Activated T-cell treated with anti-CD3 and anti-CD28 coated beads, Interleukin-2, amount 50 U/mL, for 72 hours (primary cell): ENCODE results near the gene RRP36. TPM values are rescaled to one million over a fixed set of nuclear protein-coding genes. Genes with fewer than 3 reads are reported as not detected.

ENCODE experiments used
- ATAC-seq, 2 donors: fragments of 150-1000 bp; cut with Tn5 transposase; replicated peaks in 1 of 2; 2 replicates each; pipeline ENCODE4 v1.10.0; 2021; ENCODE audit warnings: moderate library complexity in 2 of 2, mild to moderate bottlenecking in 1 of 2
- DNase-seq, 2 donors: peaks; one replicate each; pipeline ENCODE4 v3.0.0; 2021 to 2022; ENCODE audit warnings: mixed read lengths in 1 of 2
- H3K27ac Mint-ChIP-seq: one replicate; pipeline ENCODE4 v1.8.0; 2022; ENCODE audit warnings: mild to moderate bottlenecking, moderate library complexity, mixed read lengths
- H3K27me3 Mint-ChIP-seq: one replicate; pipeline ENCODE4 v1.8.0; 2022; ENCODE audit warnings: low read depth, mixed read lengths
- H3K36me3 Mint-ChIP-seq, 2 donors: one replicate each; pipeline ENCODE4 v1.8.0; 2022; ENCODE audit warnings: mixed read lengths in 2 of 2, mild to moderate bottlenecking in 1 of 2; ENCODE audit not compliant: insufficient read depth in 2 of 2
- H3K4me1 Mint-ChIP-seq: one replicate; pipeline ENCODE4 v1.8.0; 2022; ENCODE audit warnings: low read depth, mixed read lengths
- H3K4me3 Mint-ChIP-seq, 2 donors: one replicate each; pipeline ENCODE4 v1.8.0; 2022; ENCODE audit warnings: mild to moderate bottlenecking in 2 of 2, mixed read lengths in 2 of 2, moderate library complexity in 2 of 2
- H3K9me3 Mint-ChIP-seq, 2 donors: one replicate each; pipeline ENCODE4 v1.8.0; 2022; ENCODE audit warnings: mixed read lengths in 2 of 2
- total RNA-seq, 2 donors: library from RNA; stranded (reverse); gene quantifications; one replicate each; pipeline ENCODE4 v1.2.3, GENCODE V29; 2022

The RRP36 gene
- total RNA-seq, 2 donors from 2014 or later = 43.4 to 54.2 TPM

DNA sequence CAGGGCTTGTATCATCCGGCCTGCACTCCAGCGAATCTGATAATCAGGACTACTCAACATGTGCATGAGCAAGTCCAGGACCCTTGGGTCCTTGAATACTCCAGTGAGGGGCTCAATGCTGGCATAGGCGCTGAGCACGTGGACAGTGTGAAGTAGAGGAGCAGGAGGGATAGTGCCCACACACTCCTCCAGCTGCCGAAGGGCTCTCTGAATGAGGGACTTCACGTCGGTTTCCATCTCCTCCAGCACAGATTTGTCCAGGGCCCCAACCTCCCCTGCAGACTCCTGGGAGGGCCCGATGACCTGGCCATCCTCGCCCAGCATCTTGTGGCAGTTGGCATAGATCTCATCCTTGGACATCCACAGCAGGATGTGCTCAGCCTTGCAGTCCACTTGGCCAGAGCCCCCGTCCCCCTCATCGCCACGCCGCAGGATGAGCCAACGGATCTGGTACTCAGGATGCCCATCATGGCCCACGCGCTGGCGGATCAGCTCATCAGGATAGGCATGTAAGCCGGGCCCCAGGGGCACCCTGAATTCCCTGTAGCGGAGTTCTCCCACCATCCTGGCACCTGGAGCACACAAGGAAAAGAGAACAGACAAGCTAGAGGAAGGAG is 30.9 kb downstream of the RRP36 start:
- Mint-ChIP-seq H3K9me3 (no peaks in the 10 kb centered on the region), H3K36me3 (peaks cover 4 to 11% of the 10 kb centered on the region in 2 donors), H3K27ac (peak overlapping the region; percentile 88), H3K27me3 (no peaks in the 10 kb centered on the region), H3K4me3 (peak overlapping the region; percentile 96 to 99), H3K4me1 (peaks cover 50% of the 10 kb centered on the region)
- ATAC-seq (no peak), DNase-seq (no peak)

DNA sequence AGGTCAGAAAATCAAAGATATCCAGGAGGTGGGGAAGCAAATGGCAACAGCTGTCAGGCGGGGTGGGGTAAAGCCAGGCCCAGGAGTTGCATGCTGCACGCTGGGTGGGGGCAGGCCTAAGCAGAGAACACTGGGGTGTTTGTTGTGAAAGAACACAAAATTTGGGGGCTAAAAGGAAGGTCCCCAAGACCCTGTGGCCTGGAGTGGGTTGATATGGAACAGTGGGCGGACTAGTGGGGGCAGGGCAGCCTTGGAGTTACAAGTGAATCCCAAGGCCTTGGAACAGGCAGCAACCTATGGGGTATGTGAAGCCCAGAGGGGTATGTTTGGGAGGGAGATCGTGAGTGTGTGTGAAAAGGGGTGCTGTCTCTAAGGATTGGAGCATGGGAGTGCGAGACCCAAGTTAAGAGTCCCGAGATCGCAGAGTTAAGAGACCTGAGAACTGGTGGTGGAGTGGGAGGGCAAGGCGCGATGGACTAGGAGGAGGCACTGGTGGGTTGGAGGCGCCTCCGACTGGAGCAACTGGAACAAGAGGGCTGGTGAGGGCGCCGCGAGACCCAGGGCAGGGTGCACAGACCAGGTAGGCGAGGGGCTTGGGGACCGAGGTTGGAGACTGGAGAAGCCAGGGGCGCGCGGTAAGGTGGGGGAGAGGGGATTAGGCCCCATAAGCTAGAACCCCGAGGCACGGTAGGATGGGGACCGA is 31.6 kb downstream of the RRP36 start:
- Mint-ChIP-seq H3K27ac (peak overlapping the region; percentile 88), H3K4me3 (peak overlapping the region; percentile 96 to 99), H3K27me3 (no peaks in the 10 kb centered on the region), H3K4me1 (peaks cover 55% of the 10 kb centered on the region), H3K9me3 (no peaks in the 10 kb centered on the region), H3K36me3 (peaks cover 4 to 11% of the 10 kb centered on the region in 2 donors)
- ATAC-seq = peak; percentile 10 to 11
- DNase-seq = peak; percentile 23 to 35

GRCh38 chr6:43053545-43054205 is 32.3 kb downstream of the RRP36 start, which contains the start of gene CUL7:
Gene CUL7 (minus strand): TSS chr6:43053851. CDS start chr6:43052788, 1,063 bp downstream.
- Mint-ChIP-seq H3K4me1 (peaks cover 62% of the 10 kb centered on the region), H3K27me3 (no peaks in the 10 kb centered on the region), H3K9me3 (no peaks in the 10 kb centered on the region), H3K4me3 (peak within 1 kb of the TSS; percentile 96 to 99), H3K36me3 (peaks cover 4 to 11% of the 10 kb centered on the region in 2 donors), H3K27ac (peak within 1 kb of the TSS; percentile 99)
- peak; percentile 95 to 96 for DNase-seq
- peak; percentile 99 to 100 for ATAC-seq

- no peaks in the 10 kb centered on the region for H3K9me3 Mint-ChIP-seq
- no peak for ATAC-seq
- no peak for DNase-seq
- peaks cover 65% of the 10 kb centered on the region for H3K4me1 Mint-ChIP-seq
- no peaks in the 10 kb centered on the region for H3K27me3 Mint-ChIP-seq
- H3K27ac Mint-ChIP-seq = peak overlapping the region; percentile 99
- peaks cover 4 to 10% of the 10 kb centered on the region in 2 donors for H3K36me3 Mint-ChIP-seq
- peak overlapping the region; percentile 96 to 99 for H3K4me3 Mint-ChIP-seq
Measured at GRCh38 chr6:43054206-43054943, 33.0 kb downstream of the RRP36 start.

DNA sequence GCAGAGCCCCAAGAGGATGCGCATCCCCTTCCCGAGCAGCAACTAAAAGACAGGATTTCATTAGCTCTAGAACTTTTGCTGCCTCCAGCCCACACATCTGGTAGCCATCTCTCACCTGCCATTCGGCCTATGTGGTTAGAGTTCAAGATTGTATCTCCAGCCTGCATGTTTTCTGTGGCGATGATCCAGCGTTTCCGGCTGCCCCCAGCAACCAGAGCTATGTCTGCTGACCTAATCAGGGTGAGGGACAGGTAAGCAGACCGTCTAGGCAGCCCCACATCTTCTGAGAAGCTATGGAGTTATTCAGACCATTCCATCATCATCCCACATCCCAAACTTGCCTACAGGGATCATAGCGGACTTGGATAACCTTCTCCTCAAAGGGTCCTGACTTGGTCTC is 34.5 kb downstream of the RRP36 start:
- H3K27ac Mint-ChIP-seq = no peak overlapping the region
- H3K4me1 Mint-ChIP-seq = peaks cover 66% of the 10 kb centered on the region
- H3K4me3 Mint-ChIP-seq = no peak overlapping the region
- ATAC-seq (no peak), DNase-seq (no peak)
- H3K9me3 Mint-ChIP-seq = no peaks in the 10 kb centered on the region
- peaks cover 4 to 5% of the 10 kb centered on the region in 2 donors for H3K36me3 Mint-ChIP-seq
- H3K27me3 Mint-ChIP-seq = no peaks in the 10 kb centered on the region

GRCh38 chr6:43058531-43058930 is 37.1 kb downstream of the RRP36 start:
- Mint-ChIP-seq H3K27me3 (no peaks in the 10 kb centered on the region), H3K4me3 (peak overlapping the region; percentile 90 to 94), H3K9me3 (no peaks in the 10 kb centered on the region), H3K36me3 (peaks cover 3% of the 10 kb centered on the region in 2 donors), H3K27ac (peak overlapping the region; percentile 96), H3K4me1 (peaks cover 46% of the 10 kb centered on the region)
- DNase-seq (no peak), ATAC-seq (no peak)

DNA sequence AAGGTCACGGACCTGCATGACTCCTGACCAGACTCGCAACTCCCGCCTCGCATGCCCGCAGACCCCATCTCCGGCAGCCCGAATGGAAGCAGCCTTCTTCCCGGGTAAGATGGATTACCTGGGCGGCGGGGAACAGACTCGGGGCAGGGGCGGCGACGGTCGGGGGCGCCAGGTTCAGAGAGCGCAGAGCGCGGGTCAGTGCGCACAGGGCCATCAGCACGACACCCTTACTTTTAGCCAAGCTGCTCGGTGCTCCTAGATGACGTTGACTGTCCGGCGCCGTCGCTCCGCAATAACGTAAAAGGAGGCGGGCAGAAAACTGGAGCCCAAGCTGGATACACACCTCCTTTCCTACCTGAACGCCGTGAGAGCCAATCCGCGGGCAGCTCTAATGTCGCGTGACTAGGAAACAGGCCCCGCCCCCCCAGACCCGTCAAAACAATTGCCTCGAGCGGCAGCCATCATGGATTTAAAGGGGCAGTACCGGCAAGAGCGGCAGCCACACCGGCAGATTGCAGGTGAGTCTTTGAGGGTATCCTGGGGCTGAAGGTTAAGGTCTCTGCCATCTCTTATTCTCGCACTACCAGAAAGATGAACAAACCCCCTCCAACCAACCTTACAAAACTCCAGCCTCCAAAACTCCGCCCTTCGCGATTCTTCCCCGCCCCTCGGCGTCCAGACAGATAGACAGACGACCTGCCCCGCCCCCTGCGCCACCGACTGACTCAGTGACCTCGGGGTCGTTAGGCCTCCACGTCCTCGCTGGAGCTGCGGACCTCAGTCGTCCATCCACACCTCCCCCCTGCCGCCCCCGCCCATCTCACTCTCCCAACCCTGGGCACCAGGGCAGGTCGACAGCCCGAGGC is 38.0 kb downstream of the RRP36 start, which contains the start of the genes KLC4 and MRPL2:
TSS of gene KLC4 (plus strand) at position 464 of the 866 bp plus-strand sequence. CDS start 1,705 bp downstream, outside the sequence.
TSS of gene MRPL2 (minus strand) at position 267 of the 866 bp plus-strand sequence. CDS start at position 214, 53 bp downstream.
- peak; percentile 96 to 97 for ATAC-seq
- Mint-ChIP-seq H3K4me3 (peak within 1 kb of the TSS; percentile 90 to 94), H3K27me3 (no peaks in the 10 kb centered on the region), H3K4me1 (peaks cover 46% of the 10 kb centered on the region), H3K9me3 (no peaks in the 10 kb centered on the region), H3K36me3 (no peaks in the 10 kb centered on the region), H3K27ac (peak within 1 kb of the TSS; percentile 96)
- peak; percentile 94 to 97 for DNase-seq

DNA sequence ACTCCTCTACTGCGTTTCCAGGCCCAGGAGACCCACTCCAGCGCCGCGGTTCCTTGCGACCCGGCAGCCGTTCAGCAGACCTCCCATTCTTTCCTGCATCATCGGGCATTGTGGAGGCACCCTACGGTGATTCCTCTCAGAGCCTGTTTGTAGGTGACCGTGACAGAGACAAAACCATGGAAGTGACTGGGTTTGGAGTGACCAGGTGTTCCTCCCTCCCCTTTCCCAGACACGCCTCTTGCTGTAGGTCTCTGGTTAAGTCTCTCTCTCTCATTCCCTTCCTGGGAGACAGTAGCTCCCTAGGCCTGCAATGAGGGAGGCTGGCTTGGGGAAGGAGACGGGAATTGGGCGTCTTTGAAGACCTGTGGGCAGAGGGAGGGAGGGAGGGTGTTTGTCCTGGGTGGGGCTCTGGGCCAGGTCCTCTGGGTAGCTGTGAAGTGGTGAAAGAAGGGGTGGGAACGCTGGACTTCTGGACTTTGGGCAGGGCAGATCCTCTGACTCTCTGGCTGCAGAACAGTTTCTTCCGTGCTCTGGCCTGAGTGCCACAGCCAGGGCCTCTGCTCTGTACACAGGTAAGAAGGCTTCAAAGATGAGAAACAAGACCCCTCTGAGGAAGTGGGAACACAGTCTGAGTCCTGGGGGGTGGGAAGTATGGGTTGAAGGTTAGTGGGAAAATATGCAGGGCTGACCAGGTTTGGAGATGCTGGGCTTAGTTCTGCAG is 38.8 kb downstream of the RRP36 start:
- H3K27ac Mint-ChIP-seq = peak overlapping the region; percentile 96
- H3K27me3 Mint-ChIP-seq = no peaks in the 10 kb centered on the region
- H3K4me3 Mint-ChIP-seq = peak overlapping the region; percentile 90 to 94
- ATAC-seq (no peak), DNase-seq (no peak)
- peaks cover 43% of the 10 kb centered on the region for H3K4me1 Mint-ChIP-seq
- H3K9me3 Mint-ChIP-seq = no peaks in the 10 kb centered on the region
- H3K36me3 Mint-ChIP-seq = no peaks in the 10 kb centered on the region

- Mint-ChIP-seq H3K4me1 (peaks cover 41% of the 10 kb centered on the region), H3K27me3 (no peaks in the 10 kb centered on the region), H3K36me3 (no peaks in the 10 kb centered on the region), H3K27ac (peak overlapping the region; percentile 10), H3K4me3 (peak overlapping the region; percentile 90 to 94), H3K9me3 (no peaks in the 10 kb centered on the region)
- DNase-seq = no peak
- ATAC-seq = no peak
Measured at GRCh38 chr6:43060755-43061633, 39.6 kb downstream of the RRP36 start.

- peaks cover 39% of the 10 kb centered on the region for H3K4me1 Mint-ChIP-seq
- ATAC-seq (no peak), DNase-seq (no peak)
- H3K36me3 Mint-ChIP-seq = peaks cover 0 to 2% of the 10 kb centered on the region in 2 donors
- H3K27ac Mint-ChIP-seq = no peak overlapping the region
- H3K27me3 Mint-ChIP-seq = no peaks in the 10 kb centered on the region
- H3K9me3 Mint-ChIP-seq = no peaks in the 10 kb centered on the region
- H3K4me3 Mint-ChIP-seq = no peak overlapping the region
Measured at GRCh38 chr6:43061861-43062260, 40.4 kb downstream of the RRP36 start.

GRCh38 chr6:43062818-43063217 is 41.4 kb downstream of the RRP36 start:
- DNase-seq (no peak), ATAC-seq (no peak)
- Mint-ChIP-seq H3K4me1 (peaks cover 36% of the 10 kb centered on the region), H3K9me3 (no peaks in the 10 kb centered on the region), H3K36me3 (peaks cover 0 to 2% of the 10 kb centered on the region in 2 donors), H3K4me3 (no peak overlapping the region), H3K27ac (no peak overlapping the region), H3K27me3 (no peaks in the 10 kb centered on the region)
